HepG2 (cell line): ENCODE results near the gene MNX1. TPM values are rescaled to one million over a fixed set of nuclear protein-coding genes. Genes with fewer than 3 reads are reported as not detected.

Source experiments
- ARID4A ChIP-seq: sonication (generic); formaldehyde crosslinking; IDR thresholded peaks from 2 replicates; pipeline ENCODE4 v1.5.0; 2020; ENCODE audit warnings: mild to moderate bottlenecking, missing genetic modification reagents, borderline replicate concordance
- CENPX ChIP-seq: sonication (generic); formaldehyde crosslinking; IDR thresholded peaks from 2 replicates; pipeline ENCODE4 v1.9.0; 2021; ENCODE audit warnings: mild to moderate bottlenecking, missing genetic modification reagents, moderate library complexity
- FOSL1 ChIP-seq: sonication (generic); formaldehyde crosslinking; IDR thresholded peaks from 2 replicates; pipeline ENCODE4 v1.9.0; 2021; ENCODE audit warnings: missing genetic modification reagents, borderline replicate concordance
- FOSL2 ChIP-seq: sonication (generic); formaldehyde crosslinking; IDR thresholded peaks from 2 replicates; pipeline ENCODE4 v1.4.0; 2020; ENCODE audit warnings: missing genetic modification reagents
- ISL2 ChIP-seq: sonication (generic); formaldehyde crosslinking; IDR thresholded peaks from 2 replicates; pipeline ENCODE4 v1.5.0; 2020; ENCODE audit warnings: missing genetic modification reagents
- KMT2B ChIP-seq: IDR thresholded peaks from 2 replicates; pipeline ENCODE4 v1.6.1; 2016; ENCODE audit warnings: missing genetic modification reagents, missing compliant biosample characterization
- MATR3 ChIP-seq: sonication (generic); formaldehyde crosslinking; IDR thresholded peaks from 2 replicates; pipeline ENCODE4 v1.4.0; 2020; ENCODE audit warnings: missing genetic modification reagents
- NFRKB ChIP-seq: fragments of 450-650 bp; IDR thresholded peaks from 2 replicates; pipeline ENCODE4 v1.6.1; 2017
- RFX1 ChIP-seq: fragments of 450-650 bp; IDR thresholded peaks from 2 replicates; pipeline ENCODE4 v1.6.1; 2017
- RFX3 ChIP-seq: IDR thresholded peaks from 2 replicates; pipeline ENCODE4 v1.6.1; 2016; ENCODE audit warnings: missing biosample characterization, missing genetic modification reagents
- THRA ChIP-seq: sonication (generic); formaldehyde crosslinking; IDR thresholded peaks from 2 replicates; pipeline ENCODE4 v1.4.0; 2020; ENCODE audit warnings: missing genetic modification reagents, borderline replicate concordance
- ZBTB38 ChIP-seq: sonication (generic); formaldehyde crosslinking; IDR thresholded peaks from 2 replicates; pipeline ENCODE4 v1.5.1; 2020; ENCODE audit warnings: mild to moderate bottlenecking, missing genetic modification reagents
- ZBTB4 ChIP-seq: sonication (generic); formaldehyde crosslinking; IDR thresholded peaks from 2 replicates; pipeline ENCODE4 v1.4.0; 2020; ENCODE audit warnings: missing genetic modification reagents, mild to moderate bottlenecking, borderline replicate concordance
- ZNF136 ChIP-seq: sonication (generic); formaldehyde crosslinking; IDR thresholded peaks from 2 replicates; pipeline ENCODE4 v1.8.1; 2022; ENCODE audit warnings: low read depth, mild to moderate bottlenecking, moderate library complexity, missing genetic modification reagents
- ZNF282 ChIP-seq: fragments of 450-650 bp; IDR thresholded peaks from 2 replicates; pipeline ENCODE4 v1.6.1; 2018; ENCODE audit not compliant: partially characterized antibody
- ZNF44 ChIP-seq: sonication (generic); formaldehyde crosslinking; IDR thresholded peaks from 2 replicates; pipeline ENCODE4 v1.5.1; 2020; ENCODE audit warnings: mild to moderate bottlenecking, missing genetic modification reagents
- ZNF746 ChIP-seq: sonication (generic); formaldehyde crosslinking; IDR thresholded peaks from 2 replicates; pipeline ENCODE4 v1.8.0; 2022; ENCODE audit warnings: mild to moderate bottlenecking, missing genetic modification reagents
- ZNF800 ChIP-seq: sonication (generic); formaldehyde crosslinking; IDR thresholded peaks from 2 replicates; pipeline ENCODE4 v1.4.0; 2020; ENCODE audit warnings: missing genetic modification reagents
- polyA plus RNA-seq, 8 experiments: library from polyadenylated mRNA; depleted of rRNA in 3 of 8; stranded (reverse) in 7 of 8; unstranded in 1 of 8; fragments of >200 nt; fragmentation: Illumina TruSeq in 4 of 8; extraction: Trizol in 4 of 8; gene quantifications; 2 replicates each; pipeline versions ENCODE4 v1.2.1 to v1.2.3, GENCODE V29; 2011 to 2016; ENCODE audit warnings: low read depth in 4 of 8, missing spikeins in 1 of 8, mixed read lengths in 1 of 8; ENCODE audit not compliant: insufficient read depth in 1 of 8
- total RNA-seq, 5 experiments: library from RNA; depleted of rRNA; stranded (reverse); fragments of >200 nt; fragmentation: Illumina TruSeq; extraction: Trizol; gene quantifications; 2 replicates each; pipeline ENCODE4 v1.2.3, GENCODE V29; 2016; ENCODE audit warnings: low read depth in 1 of 5

The MNX1 gene
- total and polyA plus RNA-seq, 2 of the 13 experiments (the other 11 are each of a cell fraction or from before 2014, with no cell fraction given) = 0.94 to 6.1 TPM

GRCh38 chr7:156988343-156989185, 21.9 kb downstream of the MNX1 start (continued):
- TF ChIP-seq ARID4A (CRISPR knock-in tag) = peak; percentile 76; the same call in 1 of the 2 replicates
- no peak for TF ChIP-seq NFRKB
- TF ChIP-seq ZBTB4 (CRISPR knock-in tag) = 0 out of 2 replicates have a peak, but pooled peaks have one; percentile 66
- TF ChIP-seq ISL2 (CRISPR knock-in tag) = peak; percentile 86
- TF ChIP-seq CENPX = no peak
- TF ChIP-seq KMT2B = peak; percentile 24; the same call in 1 of the 2 replicates
- TF ChIP-seq FOSL1 = no peak
- TF ChIP-seq ZBTB38 (CRISPR knock-in tag) = peak; percentile 85
- no peak for TF ChIP-seq ZNF282
- peak; percentile 61; the same call in 1 of the 2 replicates for TF ChIP-seq ZNF746
- no peak for TF ChIP-seq RFX1
- no peak for TF ChIP-seq ZNF136 (CRISPR knock-in tag)
- no peak for TF ChIP-seq RFX3 (CRISPR knock-in tag)
- no peak for TF ChIP-seq ZNF44 (CRISPR knock-in tag)
- no peak for TF ChIP-seq MATR3 (CRISPR knock-in tag)
- TF ChIP-seq FOSL2 (CRISPR knock-in tag) = peak; percentile 72
- peak; percentile 52; the same call in 1 of the 2 replicates for TF ChIP-seq THRA (CRISPR knock-in tag)
- TF ChIP-seq ZNF800 (CRISPR knock-in tag) = no peak
